Measurements from ENCODE around the gene TTBK2. TPM values are rescaled to one million over a fixed set of nuclear protein-coding genes. Genes with fewer than 3 reads are reported as not detected.
"Not testable (repeated sequence)": the region's sequence is repeated elsewhere in the genome, so short reads cannot be mapped to it uniquely, and the experiment has no call there.

The TTBK2 gene
- 10.9 and 11.1 TPM in 2 replicates for total RNA-seq (2014; rRNA removed; shearing (Covaris generic))

- Histone ChIP-seq H3K36me3 (no peaks in the 10 kb centered on the region), H3K4me1 (peaks cover 2% of the 10 kb centered on the region; the same call in 1 of the 2 replicates), H3K27ac (no peak within 1 kb of the TSS; the same call in 1 of the 2 replicates), H3K9me3 (replicated peaks) (no peaks in the 10 kb centered on the region), H3K4me3 (peak within 1 kb of the TSS; percentile 85), H3K27me3 (no peaks in the 10 kb centered on the region)
- peak; percentile 98 to 99 for DNase-seq
These were observed at the start of gene TTBK2 for GRCh38 chr15:42920519-42921341. TSS of gene TTBK2 (minus strand) at chr15:42920778. CDS start at chr15:42878617, 42,161 bp downstream.

- no peak overlapping the region for H3K4me3 ChIP-seq
- peaks cover 35% of the 10 kb centered on the region for H3K36me3 ChIP-seq
- no peak for DNase-seq
- H3K4me1 ChIP-seq, result no peaks in the 10 kb centered on the region
- no peaks in the 10 kb centered on the region for H3K27me3 ChIP-seq
- no peaks in the 10 kb centered on the region for H3K9me3 ChIP-seq (replicated peaks)
- H3K27ac ChIP-seq, result no peak overlapping the region
These were observed 43.9 kb upstream of the TTBK2 start for GRCh38 chr15:42964476-42964875.

GRCh38 chr15:42955518-42955917, 34.9 kb upstream of the TTBK2 start:
- Histone ChIP-seq H3K9me3 (replicated peaks) (no peaks in the 10 kb centered on the region), H3K27ac (no peak overlapping the region), H3K36me3 (peaks cover 52% of the 10 kb centered on the region), H3K27me3 (no peaks in the 10 kb centered on the region), H3K4me1 (no peaks in the 10 kb centered on the region), H3K4me3 (no peak overlapping the region)
- DNase-seq, result no peak

GRCh38 chr15:42954291-42954690, 33.7 kb upstream of the TTBK2 start:
- H3K9me3 ChIP-seq (replicated peaks), result no peaks in the 10 kb centered on the region
- no peak overlapping the region for H3K27ac ChIP-seq
- H3K36me3 ChIP-seq, result peaks cover 57% of the 10 kb centered on the region
- H3K4me1 ChIP-seq, result no peaks in the 10 kb centered on the region
- no peak overlapping the region for H3K4me3 ChIP-seq
- no peak for DNase-seq
- H3K27me3 ChIP-seq, result no peaks in the 10 kb centered on the region

GRCh38 chr15:42948898-42949297, 28.3 kb upstream of the TTBK2 start:
- H3K36me3 ChIP-seq, result peaks cover 58% of the 10 kb centered on the region
- not testable (repeated sequence) for H3K27me3 ChIP-seq; DNase-seq; H3K9me3 ChIP-seq (replicated peaks); H3K4me1 ChIP-seq; H3K4me3 ChIP-seq; H3K27ac ChIP-seq

GRCh38 chr15:42940527-42940926, 19.9 kb upstream of the TTBK2 start:
- no peak overlapping the region for H3K4me3 ChIP-seq
- no peak overlapping the region for H3K27ac ChIP-seq
- no peaks in the 10 kb centered on the region for H3K9me3 ChIP-seq (replicated peaks)
- peaks cover 13% of the 10 kb centered on the region for H3K36me3 ChIP-seq
- H3K27me3 ChIP-seq, result no peaks in the 10 kb centered on the region
- no peaks in the 10 kb centered on the region for H3K4me1 ChIP-seq
- DNase-seq, result no peak

GRCh38 chr15:42939841-42940240, 19.3 kb upstream of the TTBK2 start:
- H3K4me3 ChIP-seq, result no peak overlapping the region
- no peaks in the 10 kb centered on the region for H3K27me3 ChIP-seq
- H3K9me3 ChIP-seq (replicated peaks), result no peaks in the 10 kb centered on the region
- no peak for DNase-seq
- H3K36me3 ChIP-seq, result peaks cover 10% of the 10 kb centered on the region
- no peaks in the 10 kb centered on the region for H3K4me1 ChIP-seq
- H3K27ac ChIP-seq, result no peak overlapping the region

- Histone ChIP-seq H3K36me3 (no peaks in the 10 kb centered on the region; the same call in 1 of the 2 replicates), H3K4me1 (no peaks in the 10 kb centered on the region), H3K27ac (no peak overlapping the region), H3K4me3 (no peak overlapping the region), H3K27me3 (no peaks in the 10 kb centered on the region), H3K9me3 (replicated peaks) (no peaks in the 10 kb centered on the region)
- no peak for DNase-seq
These were observed 16.6 kb upstream of the TTBK2 start for GRCh38 chr15:42937143-42937542.

GRCh38 chr15:42933886-42934667, 13.5 kb upstream of the TTBK2 start:
- H3K36me3 ChIP-seq, result no peaks in the 10 kb centered on the region; the same call in 1 of the 2 replicates
- no peaks in the 10 kb centered on the region for H3K4me1 ChIP-seq
- H3K9me3 ChIP-seq (replicated peaks), result no peaks in the 10 kb centered on the region
- no peak overlapping the region for H3K4me3 ChIP-seq
- no peaks in the 10 kb centered on the region for H3K27me3 ChIP-seq
- no peak for DNase-seq
- no peak overlapping the region for H3K27ac ChIP-seq

- H3K27ac ChIP-seq, result no peak overlapping the region
- H3K9me3 ChIP-seq (replicated peaks), result no peaks in the 10 kb centered on the region
- no peaks in the 10 kb centered on the region for H3K27me3 ChIP-seq
- no peak overlapping the region for H3K4me3 ChIP-seq
- DNase-seq, result no peak
- no peaks in the 10 kb centered on the region for H3K36me3 ChIP-seq
- H3K4me1 ChIP-seq, result no peaks in the 10 kb centered on the region
These were observed 12.4 kb upstream of the TTBK2 start for GRCh38 chr15:42932833-42933515.

GRCh38 chr15:42931702-42932486, 11.3 kb upstream of the TTBK2 start:
- Histone ChIP-seq H3K4me3 (no peak overlapping the region), H3K9me3 (replicated peaks) (no peaks in the 10 kb centered on the region), H3K36me3 (no peaks in the 10 kb centered on the region), H3K27ac (no peak overlapping the region), H3K27me3 (no peaks in the 10 kb centered on the region), H3K4me1 (no peaks in the 10 kb centered on the region)
- peak; percentile 12 to 13 for DNase-seq

GRCh38 chr15:42929306-42929848, 8.8 kb upstream of the TTBK2 start:
- Histone ChIP-seq H3K36me3 (no peaks in the 10 kb centered on the region), H3K4me3 (no peak overlapping the region), H3K9me3 (replicated peaks) (no peaks in the 10 kb centered on the region), H3K27ac (no peak overlapping the region), H3K27me3 (no peaks in the 10 kb centered on the region), H3K4me1 (no peaks in the 10 kb centered on the region)
- no peak for DNase-seq

GRCh38 chr15:42921342-42921731, 759 bp upstream of the TTBK2 start:
- Histone ChIP-seq H3K4me3 (peak overlapping the region; percentile 85), H3K27ac (no peak overlapping the region), H3K27me3 (no peaks in the 10 kb centered on the region), H3K4me1 (peaks cover 2% of the 10 kb centered on the region; the same call in 1 of the 2 replicates), H3K9me3 (replicated peaks) (no peaks in the 10 kb centered on the region), H3K36me3 (no peaks in the 10 kb centered on the region)
- DNase-seq, result peak in 1 of 2 experiments; percentile 4
